HepG2 (cell line): ENCODE measurements around the gene EZH2. TPM values are rescaled to one million over a fixed set of nuclear protein-coding genes. Genes with fewer than 3 reads are reported as not detected.

Experiments
- ATAC-seq: fragments of 200-7000 bp; cut with Tn5 transposase; 3 replicates; pipeline ENCODE4 v1.9.1; 2020; ENCODE audit warnings: mild to moderate bottlenecking, moderate library complexity
- BruUV-seq: library from RNA; stranded (reverse); fragments of 400-500 nt; replicated peaks from 2 replicates; lab custom pipeline; 2021; lab: Mats Ljungman, UMichigan
- CTCF ChIA-PET: fragments of 300-600 bp; formaldehyde crosslinking; extraction: SDS; loops from one replicate; lab custom pipeline; 2021; ENCODE audit warnings: low total read pairs, inconsistent platforms, low intra/inter-chr PET ratio; lab: Yijun Ruan, JAX
- POLR2A ChIA-PET: fragments of 350-600 bp; sonication (Branson Sonifier 250); formaldehyde crosslinking; loops from one replicate; lab custom pipeline; 2020; ENCODE audit warnings: antibody characterized with exemption, inconsistent platforms; lab: Yijun Ruan, JAX
- DNase-seq: peaks from one replicate; pipeline ENCODE4 v3.0.0-alpha.2; 2015; ENCODE audit warnings: low spot score
- FAIRE-seq: peaks from 3 replicates; lab custom pipeline; 2011; peaks lifted over from hg19 to GRCh38; lab: Jason Lieb, UNC
- H2AFZ ChIP-seq: one replicate; pipeline ENCODE4 v1.6.1; 2011; ENCODE audit warnings: low read length, inconsistent platforms
- H3K27ac ChIP-seq: fragments of 300-600 bp; 3 replicates; pipeline ENCODE4 v1.8.0; 2011; ENCODE audit warnings: mixed run types, mild to moderate bottlenecking, mixed read lengths, low read length, inconsistent platforms; ENCODE audit not compliant: insufficient read depth; ENCODE audit errors: extremely low read length
- H3K27me3 ChIP-seq, 2 experiments: fragments of 200-600 bp in 1 of 2; 2 replicates in 1 of 2; 3 replicates in 1 of 2; pipeline versions ENCODE4 v1.6.0 to v1.8.0; 2011; ENCODE audit warnings: low read length in 2 of 2, mild to moderate bottlenecking in 2 of 2, moderate library complexity in 2 of 2, inconsistent platforms in 1 of 2; ENCODE audit not compliant: insufficient read depth in 2 of 2, control insufficient read depth in 1 of 2
- H3K36me3 ChIP-seq, 2 experiments: fragments of 200-600 bp in 1 of 2; replicated peaks in 1 of 2; 2 replicates in 1 of 2; 3 replicates in 1 of 2; pipeline versions ENCODE4 v1.5.1 to v1.8.0; 2011; ENCODE audit warnings: low read length in 2 of 2, inconsistent platforms in 1 of 2; ENCODE audit not compliant: insufficient read depth in 2 of 2, control insufficient read depth in 1 of 2
- H3K4me1 ChIP-seq: 2 replicates; pipeline ENCODE4 v1.5.1; 2012; ENCODE audit warnings: low read length, inconsistent platforms; ENCODE audit not compliant: insufficient read depth
- H3K4me2 ChIP-seq: 2 replicates; pipeline ENCODE4 v1.6.0; 2011; ENCODE audit warnings: low read depth, low read length, inconsistent platforms
- H3K4me3 ChIP-seq, 3 experiments: fragments of 200-600 bp in 1 of 3; sonication (generic), shearing (Covaris generic) in 1 of 3; replicated peaks in 1 of 3; 2 replicates each; pipeline ENCODE4 v1.5.1; 2011 to 2016; ENCODE audit warnings: low read length in 3 of 3, inconsistent platforms in 2 of 3, low read depth in 2 of 3, mild to moderate bottlenecking in 2 of 3, control low read depth in 1 of 3, mixed read lengths in 1 of 3; ENCODE audit not compliant: insufficient read depth in 1 of 3
- H3K79me2 ChIP-seq: one replicate; pipeline ENCODE4 v1.6.1; 2011; ENCODE audit warnings: low read length, inconsistent platforms; ENCODE audit not compliant: insufficient read depth
- H3K9ac ChIP-seq: 2 replicates; pipeline ENCODE4 v1.6.0; 2011; ENCODE audit warnings: mild to moderate bottlenecking, low read depth, low read length, inconsistent platforms; ENCODE audit not compliant: insufficient read depth
- H3K9me3 ChIP-seq: 2 replicates; pipeline ENCODE4 v1.5.1; 2012; ENCODE audit warnings: mild to moderate bottlenecking, low read length
- H4K20me1 ChIP-seq: 2 replicates; pipeline ENCODE4 v1.6.0; 2011; ENCODE audit warnings: inconsistent platforms, mild to moderate bottlenecking, low read length, moderate library complexity; ENCODE audit not compliant: insufficient read depth
- BATF2 ChIP-seq: sonication (generic); formaldehyde crosslinking; IDR thresholded peaks from 2 replicates; pipeline ENCODE4 v1.8.0; 2022; ENCODE audit warnings: mild to moderate bottlenecking, missing genetic modification reagents, moderate library complexity
- BRCA1 ChIP-seq: sonication (generic); formaldehyde crosslinking; IDR thresholded peaks from 2 replicates; pipeline ENCODE4 v1.4.0; 2020; ENCODE audit warnings: missing genetic modification reagents
- CCAR2 ChIP-seq: fragments of 200-400 bp; formaldehyde crosslinking; optimal IDR thresholded peaks from 2 replicates; pipeline ENCODE3; 2018; ENCODE audit warnings: low read depth, mild to moderate bottlenecking, low read length, moderate library complexity
- DNMT3B ChIP-seq: conservative IDR thresholded peaks from 2 replicates; pipeline ENCODE4 v1.6.1; 2016; ENCODE audit warnings: missing biosample characterization, control low read depth
- ETS1 ChIP-seq: sonication (generic); formaldehyde crosslinking; IDR thresholded peaks from 2 replicates; pipeline ENCODE4 v1.4.0; 2020; ENCODE audit warnings: missing genetic modification reagents
- GABPB1 ChIP-seq: IDR thresholded peaks from 2 replicates; pipeline ENCODE4 v1.6.1; 2016; ENCODE audit warnings: mild to moderate bottlenecking, missing genetic modification reagents, moderate library complexity, missing compliant biosample characterization
- HNF4A ChIP-seq: sonication (generic); formaldehyde crosslinking; IDR thresholded peaks from 2 replicates; pipeline ENCODE4 v1.4.0; 2020; ENCODE audit warnings: missing genetic modification reagents
- JUN ChIP-seq: sonication (generic); formaldehyde crosslinking; IDR thresholded peaks from 2 replicates; pipeline ENCODE4 v1.4.0; 2020; ENCODE audit warnings: mild to moderate bottlenecking, missing genetic modification reagents
- MAF1 ChIP-seq: sonication (generic); formaldehyde crosslinking; IDR thresholded peaks from 2 replicates; pipeline ENCODE4 v1.5.0; 2020; ENCODE audit warnings: missing genetic modification reagents, borderline replicate concordance
- MEIS2 ChIP-seq: sonication (generic); formaldehyde crosslinking; IDR thresholded peaks from 2 replicates; pipeline ENCODE4 v1.9.0; 2021; ENCODE audit warnings: mild to moderate bottlenecking, missing genetic modification reagents
- NFRKB ChIP-seq: fragments of 450-650 bp; IDR thresholded peaks from 2 replicates; pipeline ENCODE4 v1.6.1; 2017
- NFYB ChIP-seq: sonication (generic); formaldehyde crosslinking; IDR thresholded peaks from 2 replicates; pipeline ENCODE4 v1.4.0; 2020; ENCODE audit warnings: missing genetic modification reagents
- NKX3-1 ChIP-seq: sonication (generic); formaldehyde crosslinking; IDR thresholded peaks from 2 replicates; pipeline ENCODE4 v1.5.0; 2020; ENCODE audit warnings: missing genetic modification reagents
- PAX8 ChIP-seq: sonication (generic); formaldehyde crosslinking; IDR thresholded peaks from 2 replicates; pipeline ENCODE4 v1.8.0; 2022; ENCODE audit warnings: mild to moderate bottlenecking, missing genetic modification reagents, borderline replicate concordance
- PRMT3 ChIP-seq: sonication (generic); formaldehyde crosslinking; IDR thresholded peaks from 2 replicates; pipeline ENCODE4 v1.8.1; 2022; ENCODE audit warnings: low read depth, mild to moderate bottlenecking, moderate library complexity, missing genetic modification reagents, borderline replicate concordance
- RNF2 ChIP-seq: fragments of 450-650 bp; conservative IDR thresholded peaks from 2 replicates; pipeline ENCODE4 v1.6.1; 2016; ENCODE audit warnings: low read depth
- SCMH1 ChIP-seq: sonication (generic); formaldehyde crosslinking; IDR thresholded peaks from 2 replicates; pipeline ENCODE4 v1.9.0; 2021; ENCODE audit warnings: missing genetic modification reagents, mild to moderate bottlenecking, borderline replicate concordance
- SIN3B ChIP-seq: fragments of 150-350 bp; IDR thresholded peaks from 2 replicates; pipeline ENCODE4 v1.6.1; 2014; ENCODE audit warnings: low read length
- TAF1 ChIP-seq: sonication (generic); formaldehyde crosslinking; IDR thresholded peaks from 2 replicates; pipeline ENCODE4 v1.4.0; 2020; ENCODE audit warnings: missing genetic modification reagents
- ZBTB21 ChIP-seq: sonication (generic); formaldehyde crosslinking; IDR thresholded peaks from 2 replicates; pipeline ENCODE4 v1.4.0; 2020; ENCODE audit warnings: missing genetic modification reagents
- ZNF460 ChIP-seq: sonication (generic); formaldehyde crosslinking; IDR thresholded peaks from 2 replicates; pipeline ENCODE4 v1.5.1; 2020; ENCODE audit warnings: missing genetic modification reagents, mild to moderate bottlenecking, borderline replicate concordance
- ZNF652 ChIP-seq: IDR thresholded peaks from 2 replicates; pipeline ENCODE4 v1.6.1; 2016; ENCODE audit warnings: low read depth, borderline replicate concordance
- WGBS: methylation state at CpG from one replicate; pipeline ENCODE4 v1.1.6; 2017; ENCODE audit warnings: low lambda C conversion rate; 5-methylcytosine and 5-hydroxymethylcytosine counted together
- in situ Hi-C: cut with HindIII; loops from 2 replicates; pipeline ENCODE4 v1.10.0; 2017; ENCODE audit warnings: low pct_unique_long_range_greater_than_20kb; ENCODE audit not compliant: extremely low pct_ligation_motif_present
- intact Hi-C: fragments of 100-400 bp; cut with micrococcal nuclease; formaldehyde crosslinking; loops from one replicate; pipeline ENCODE4 v1.10.0; 2022; ENCODE audit not compliant: unreplicated experiment
- polyA plus RNA-seq, 8 experiments: library from polyadenylated mRNA; depleted of rRNA in 3 of 8; stranded (reverse) in 7 of 8; unstranded in 1 of 8; fragments of >200 nt; fragmentation: Illumina TruSeq in 4 of 8; extraction: Trizol in 4 of 8; gene quantifications; 2 replicates each; pipeline versions ENCODE4 v1.2.1 to v1.2.3, GENCODE V29; 2011 to 2016; ENCODE audit warnings: low read depth in 4 of 8, missing spikeins in 1 of 8, mixed read lengths in 1 of 8; ENCODE audit not compliant: insufficient read depth in 1 of 8
- total RNA-seq, 5 experiments: library from RNA; depleted of rRNA; stranded (reverse); fragments of >200 nt; fragmentation: Illumina TruSeq; extraction: Trizol; gene quantifications; 2 replicates each; pipeline ENCODE4 v1.2.3, GENCODE V29; 2016; ENCODE audit warnings: low read depth in 1 of 5

The EZH2 gene
- total and polyA plus RNA-seq, 2 of the 13 experiments (the other 11 are each of a cell fraction or from before 2014, with no cell fraction given): 26.0 to 34.3 TPM

GRCh38 chr7:148862481-148862880, 21.6 kb downstream of the EZH2 start (continued):
- no peak for TF ChIP-seq ETS1 (CRISPR knock-in tag)
- no peak for TF ChIP-seq BATF2 (CRISPR knock-in tag)
- TF ChIP-seq PRMT3 (CRISPR knock-in tag): no peak
- no peak for TF ChIP-seq ZBTB21 (CRISPR knock-in tag)
- no peak for TF ChIP-seq HNF4A (CRISPR knock-in tag)
- no peak for TF ChIP-seq DNMT3B

DNA sequence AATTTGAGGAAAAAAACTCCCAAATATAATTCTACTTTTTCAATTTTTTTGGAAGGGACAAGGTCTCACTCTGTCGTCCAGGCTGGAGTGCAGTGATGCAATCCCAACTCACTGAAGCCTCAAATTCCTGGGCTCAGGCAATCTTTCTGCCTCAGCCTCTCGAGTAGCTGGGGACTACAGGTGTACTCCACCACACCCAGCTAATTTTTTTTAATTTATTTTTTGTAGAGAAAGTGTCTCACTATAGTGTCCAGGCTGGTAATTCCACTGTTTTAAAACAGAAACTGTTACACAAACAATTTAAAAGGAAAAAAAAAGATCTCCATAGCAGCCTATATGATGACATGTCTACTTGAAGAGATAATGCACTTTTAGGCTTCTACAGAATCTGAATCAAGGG, 25.6 kb downstream of the EZH2 start:
- Histone ChIP-seq H3K36me3 (no peaks in the 10 kb centered on the region; a peak in 1 of 5 replicates), H3K9me3 (no peaks in the 10 kb centered on the region), H3K4me1 (peaks cover 17% of the 10 kb centered on the region), H4K20me1 (peaks cover 10% of the 10 kb centered on the region), H3K4me3 (no peak overlapping the region), H3K27me3 (no peaks in the 10 kb centered on the region), H3K79me2 (peaks cover 87% of the 10 kb centered on the region), H2AFZ (no peak overlapping the region), H3K9ac (no peak overlapping the region), H3K27ac (no peak overlapping the region), H3K4me2 (no peak overlapping the region)
- TF ChIP-seq DNMT3B (no peak), ZNF460 (no peak; the same call in 1 of the 2 replicates), TAF1 (CRISPR knock-in tag) (no peak), BRCA1 (CRISPR knock-in tag) (no peak), NFRKB (no peak), JUN (CRISPR knock-in tag) (no peak), MAF1 (CRISPR knock-in tag) (no peak), PAX8 (CRISPR knock-in tag) (no peak), MEIS2 (no peak), ZNF652 (no peak), RNF2 (no peak), NFYB (CRISPR knock-in tag) (no peak), NKX3-1 (CRISPR knock-in tag) (no peak), SCMH1 (no peak), CCAR2 (no peak), GABPB1 (no peak), SIN3B (no peak)
- ATAC-seq (no peak), DNase-seq (no peak), FAIRE-seq (no peak)
- intact Hi-C loops: no loop called here
- ChIA-PET POLR2A (no interaction called here), CTCF (no interaction called here)
- no TSS peak for BruUV-seq
- in situ Hi-C loops: no loop called here
- WGBS: 92% methylated on average over 2 of the region's 2 CpGs
